OCI-LY3 (cell line): ENCODE data around the gene SLC22A17.

Experiments
- EZH2phosphoT487 ChIP-seq: fragments of 200-600 bp; shearing (Covaris generic); IDR thresholded peaks from 2 replicates; pipeline ENCODE4 v1.6.1; 2018; ENCODE audit warnings: antibody characterized with exemption, mixed run types, low read depth
- TF ChIP-seq, protein P1 (sequence below): fragments of 200-600, 300-600 bp; sonication (generic); IDR thresholded peaks from 2 replicates; pipeline ENCODE4 v1.5.1; 2014; ENCODE audit warnings: antibody characterized with exemption, low read length, low read depth

- TF ChIP-seq, protein P1, sequence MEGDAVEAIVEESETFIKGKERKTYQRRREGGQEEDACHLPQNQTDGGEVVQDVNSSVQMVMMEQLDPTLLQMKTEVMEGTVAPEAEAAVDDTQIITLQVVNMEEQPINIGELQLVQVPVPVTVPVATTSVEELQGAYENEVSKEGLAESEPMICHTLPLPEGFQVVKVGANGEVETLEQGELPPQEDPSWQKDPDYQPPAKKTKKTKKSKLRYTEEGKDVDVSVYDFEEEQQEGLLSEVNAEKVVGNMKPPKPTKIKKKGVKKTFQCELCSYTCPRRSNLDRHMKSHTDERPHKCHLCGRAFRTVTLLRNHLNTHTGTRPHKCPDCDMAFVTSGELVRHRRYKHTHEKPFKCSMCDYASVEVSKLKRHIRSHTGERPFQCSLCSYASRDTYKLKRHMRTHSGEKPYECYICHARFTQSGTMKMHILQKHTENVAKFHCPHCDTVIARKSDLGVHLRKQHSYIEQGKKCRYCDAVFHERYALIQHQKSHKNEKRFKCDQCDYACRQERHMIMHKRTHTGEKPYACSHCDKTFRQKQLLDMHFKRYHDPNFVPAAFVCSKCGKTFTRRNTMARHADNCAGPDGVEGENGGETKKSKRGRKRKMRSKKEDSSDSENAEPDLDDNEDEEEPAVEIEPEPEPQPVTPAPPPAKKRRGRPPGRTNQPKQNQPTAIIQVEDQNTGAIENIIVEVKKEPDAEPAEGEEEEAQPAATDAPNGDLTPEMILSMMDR = no peak
- TF ChIP-seq EZH2phosphoT487 = no peak
Observed at GRCh38 chr14:23335623-23336022, 17.1 kb downstream of the SLC22A17 start.
